Sigmoid colon (tissue), 7 donors: Measurements from ENCODE around the gene FOXP1. TPM values are rescaled to one million over a fixed set of nuclear protein-coding genes. Genes with fewer than 3 reads are reported as not detected.
A peak's percentile ranks its signal among the peaks of the same experiment; 100 is the strongest.

ENCODE experiments used
- DNase-seq: peaks from one replicate; pipeline ENCODE4 v3.0.0-alpha.2; 2019
- H3K27ac ChIP-seq, 4 donors: fragments of 200-600 bp; sonication (generic); one replicate each; pipeline ENCODE4 v1.5.1; 2016 to 2019; ENCODE audit warnings: mild to moderate bottlenecking in 1 of 4
- H3K27me3 ChIP-seq, 3 donors: fragments of 200-600 bp; sonication (generic); one replicate each; pipeline ENCODE4 v1.5.1; 2019; ENCODE audit warnings: mild to moderate bottlenecking in 1 of 3
- H3K36me3 ChIP-seq, 4 donors: fragments of 200-600 bp; sonication (generic); one replicate each; pipeline ENCODE4 v1.5.1; 2016 to 2019
- H3K4me1 ChIP-seq, 4 donors: fragments of 200-600 bp; sonication (generic); one replicate each; pipeline ENCODE4 v1.5.1; 2017 to 2019
- H3K4me3 ChIP-seq, 4 donors: fragments of 200-600 bp; sonication (generic); one replicate each; pipeline ENCODE4 v1.5.1; 2017 to 2019; ENCODE audit warnings: mild to moderate bottlenecking in 2 of 4, moderate library complexity in 1 of 4
- H3K9me3 ChIP-seq, 4 donors: fragments of 200-600 bp in 3 of 4; sonication (generic) in 3 of 4; one replicate each; pipeline versions ENCODE4 v1.5.1 to v1.6.1; 2013 to 2019
- CTCF ChIP-seq, 4 experiments: fragments of 450-650 bp in 3 of 4; fragments of 200-600 bp in 1 of 4; IDR thresholded peaks; one replicate each; pipeline ENCODE4 v1.5.1; 2016 to 2019; ENCODE audit warnings: antibody characterized with exemption in 4 of 4, mild to moderate bottlenecking in 3 of 4, moderate library complexity in 2 of 4
- EP300 ChIP-seq, 4 donors: sonication (generic); formaldehyde crosslinking; IDR thresholded peaks; one replicate each; pipeline ENCODE4 v1.6.1; 2017; ENCODE audit warnings: antibody characterized with exemption in 4 of 4
- POLR2A ChIP-seq, 2 donors: fragments of 450-650 bp; IDR thresholded peaks; one replicate each; pipeline ENCODE4 v1.6.1; 2016; ENCODE audit warnings: antibody characterized with exemption in 2 of 2, mild to moderate bottlenecking in 2 of 2, moderate library complexity in 2 of 2
- POLR2AphosphoS5 ChIP-seq, 4 donors: sonication (generic); formaldehyde crosslinking; IDR thresholded peaks; one replicate each; pipeline ENCODE4 v1.6.1; 2017; ENCODE audit warnings: antibody characterized with exemption in 4 of 4
- WGBS, 2 donors: extraction: QIAGEN DNeasy Blood & Tissue Kit; methylation state at CpG; one replicate each; pipeline ENCODE4 v1.1.7; 2013; 5-methylcytosine and 5-hydroxymethylcytosine counted together
- intact Hi-C: fragments of 100-400 bp; cut with DNase I; formaldehyde crosslinking; loops from one replicate; pipeline ENCODE4 v1.15.1; 2023
- polyA plus RNA-seq, 3 donors: library from polyadenylated mRNA; stranded (reverse); fragments of 200-250 nt; gene quantifications; one replicate each; pipeline ENCODE4 v1.2.3, GENCODE V29; 2013
- total RNA-seq, 4 donors: library from RNA; depleted of rRNA; stranded (reverse); fragments of >200 nt; gene quantifications; one replicate each; pipeline ENCODE4 v1.1.0, GENCODE V29; 2016
- donor health status: healthy with polysubstance abuse.
- donor health status: Bipolar disorder and iron deficiency.
- donor health status: healthy.

The FOXP1 gene
- total and polyA plus RNA-seq, 7 donors = 13.8 to 232 (median 139) TPM

GRCh38 chr3:71389911-71390573 lies 193.5 kb downstream of the FOXP1 start:
- peak overlapping the region; percentile 8 to 55 (median 48) for H3K27ac ChIP-seq
- TF ChIP-seq POLR2AphosphoS5 (IDR thresholded peaks at IDR 0.05) (peak in 2 of 4 donors; percentile 10 to 14), CTCF (IDR thresholded peaks at IDR 0.05) (no peak), EP300 (IDR thresholded peaks at IDR 0.05) (no peak), POLR2A (IDR thresholded peaks at IDR 0.05) (no peak)
- H3K4me1 ChIP-seq = peaks cover 0 to 57% (median 31%) of the 10 kb centered on the region in 4 donors
- intact Hi-C loops = no loop called here
- peak overlapping the region in 1 of 4 donors; percentile 12 for H3K4me3 ChIP-seq
- WGBS, 2 donors = 8 to 17% methylated on average over 9 of the region's 9 CpGs
- DNase-seq = peak; percentile 76
- no peaks in the 10 kb centered on the region for H3K27me3 ChIP-seq
- no peaks in the 10 kb centered on the region for H3K9me3 ChIP-seq
- H3K36me3 ChIP-seq = no peaks in the 10 kb centered on the region

- H3K36me3 ChIP-seq = no peaks in the 10 kb centered on the region
- intact Hi-C loops = no loop called here
- DNase-seq = no peak
- H3K4me1 ChIP-seq = peaks cover 0 to 65% (median 39%) of the 10 kb centered on the region in 4 donors
- no peak overlapping the region for H3K4me3 ChIP-seq
- H3K27ac ChIP-seq = peak overlapping the region in 1 of 4 donors; percentile 45
- TF ChIP-seq EP300 (IDR thresholded peaks at IDR 0.05) = no peak
- no peak for TF ChIP-seq POLR2A (IDR thresholded peaks at IDR 0.05)
- TF ChIP-seq CTCF (IDR thresholded peaks at IDR 0.05) = no peak
- TF ChIP-seq POLR2AphosphoS5 (IDR thresholded peaks at IDR 0.05) = no peak
- no peaks in the 10 kb centered on the region for H3K9me3 ChIP-seq
- 19 to 32% methylated on average over 10 of the region's 10 CpGs for WGBS, 2 donors
- no peaks in the 10 kb centered on the region for H3K27me3 ChIP-seq
These were observed 194.3 kb downstream of the FOXP1 start for GRCh38 chr3:71389191-71389590.

DNA sequence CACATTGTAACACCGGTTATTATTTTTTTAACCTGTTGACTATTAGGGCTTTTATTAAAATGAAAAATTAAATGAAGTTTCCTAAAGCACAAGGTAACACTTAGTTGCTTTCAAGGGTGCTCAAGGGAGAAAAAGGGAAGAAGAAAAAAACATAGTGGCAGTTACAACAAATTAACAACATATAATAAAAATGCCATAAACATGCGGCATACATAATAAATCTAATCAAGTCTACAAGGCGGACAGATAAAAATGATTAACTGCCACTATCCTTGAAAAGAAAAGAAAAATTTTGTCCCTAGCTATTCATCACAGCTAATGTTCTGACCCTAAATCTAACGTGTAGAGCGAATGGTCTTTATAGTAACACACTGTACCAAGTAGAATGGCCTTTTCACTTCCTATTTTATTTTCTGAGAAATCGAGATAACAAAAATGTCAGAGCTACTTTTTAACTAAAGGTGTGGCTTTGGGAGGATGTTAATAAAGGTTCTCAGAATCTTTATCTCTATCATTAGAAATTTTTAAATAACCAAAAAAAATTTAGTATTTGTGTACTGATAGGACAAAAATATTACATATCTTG lies 194.9 kb downstream of the FOXP1 start:
- Histone ChIP-seq H3K9me3 (no peaks in the 10 kb centered on the region), H3K27ac (no peak overlapping the region), H3K36me3 (no peaks in the 10 kb centered on the region), H3K4me1 (peaks cover 0 to 67% (median 41%) of the 10 kb centered on the region in 4 donors), H3K4me3 (no peak overlapping the region), H3K27me3 (no peaks in the 10 kb centered on the region)
- whole genome bisulfite sequencing, 2 donors = 35 to 49% methylated on average over 6 of the region's 6 CpGs
- TF ChIP-seq POLR2AphosphoS5 (IDR thresholded peaks at IDR 0.05) (peak in 1 of 4 donors; percentile 23), EP300 (IDR thresholded peaks at IDR 0.05) (no peak)
- intact Hi-C loops = no loop called here
- no peak for DNase-seq

GRCh38 chr3:71387586-71387985 lies 195.9 kb downstream of the FOXP1 start:
- no peak overlapping the region for H3K27ac ChIP-seq
- H3K27me3 ChIP-seq = no peaks in the 10 kb centered on the region
- H3K4me3 ChIP-seq = no peak overlapping the region
- DNase-seq = no peak
- no peaks in the 10 kb centered on the region for H3K36me3 ChIP-seq
- WGBS, 2 donors = 77 to 90% methylated on average over 8 of the region's 8 CpGs
- peaks cover 0 to 64% (median 41%) of the 10 kb centered on the region in 4 donors for H3K4me1 ChIP-seq
- no peaks in the 10 kb centered on the region for H3K9me3 ChIP-seq
- no peak for TF ChIP-seq POLR2AphosphoS5 (IDR thresholded peaks at IDR 0.05)
- TF ChIP-seq POLR2A (IDR thresholded peaks at IDR 0.05) = no peak
- no peak for TF ChIP-seq CTCF (IDR thresholded peaks at IDR 0.05)
- TF ChIP-seq EP300 (IDR thresholded peaks at IDR 0.05) = no peak
- intact Hi-C loops = no loop called here

- TF ChIP-seq CTCF (IDR thresholded peaks at IDR 0.05) (no peak), EP300 (IDR thresholded peaks at IDR 0.05) (no peak), POLR2AphosphoS5 (IDR thresholded peaks at IDR 0.05) (no peak), POLR2A (IDR thresholded peaks at IDR 0.05) (no peak)
- H3K4me3 ChIP-seq = no peak overlapping the region
- H3K36me3 ChIP-seq = no peaks in the 10 kb centered on the region
- intact Hi-C loops = no loop called here
- no peaks in the 10 kb centered on the region for H3K9me3 ChIP-seq
- peaks cover 0 to 48% (median 32%) of the 10 kb centered on the region in 4 donors for H3K4me1 ChIP-seq
- H3K27ac ChIP-seq = no peak overlapping the region
- no peaks in the 10 kb centered on the region for H3K27me3 ChIP-seq
- no peak for DNase-seq
- 71 to 83% methylated on average over 7 of the region's 7 CpGs for WGBS, 2 donors
These were observed 198.5 kb downstream of the FOXP1 start for GRCh38 chr3:71384837-71385716.
